GM18951 (cell line): ENCODE results near the gene TMEM243.
"Not testable (repeated sequence)": the region's sequence is repeated elsewhere in the genome, so short reads cannot be mapped to it uniquely, and the experiment has no call there.

Experiments used
- POLR2A ChIP-seq: IDR thresholded peaks from 4 replicates; pipeline ENCODE4 v1.6.1; 2011; ENCODE audit warnings: mild to moderate bottlenecking; ENCODE audit not compliant: insufficient read length, insufficient read depth; ENCODE audit errors: extremely low read depth
- in situ Hi-C: fragments of 300-500 bp; cut with MboI; formaldehyde crosslinking; loops from one replicate; pipeline ENCODE4 v1.12.0; 2022; ENCODE audit warnings: low sequenced_read_pairs, mixed read lengths, inconsistent platforms; ENCODE audit not compliant: unreplicated experiment

The TMEM243 gene

GRCh38 chr7:87220026-87220733 is 648 bp upstream of the TMEM243 start:
- peak; percentile 89 for TF ChIP-seq POLR2A
- in situ Hi-C loops = no loop called here

GRCh38 chr7:87218796-87219544 is 562 bp downstream of the TMEM243 start:
- in situ Hi-C loops = no loop called here
- TF ChIP-seq POLR2A = no peak

- in situ Hi-C loops = no loop called here
- TF ChIP-seq POLR2A = peak; percentile 18
These were observed 1.4 kb downstream of the TMEM243 start for GRCh38 chr7:87217983-87218653.

GRCh38 chr7:87216701-87217508 is 2.6 kb downstream of the TMEM243 start:
- in situ Hi-C loops = no loop called here

GRCh38 chr7:87215046-87215445 is 4.5 kb downstream of the TMEM243 start:
- in situ Hi-C loops = no loop called here
- TF ChIP-seq POLR2A = no peak

More at GRCh38 chr7:87216701-87217508, 2.6 kb downstream of the TMEM243 start:
- peak; percentile 72 for TF ChIP-seq POLR2A

GRCh38 chr7:87213811-87214210 is 5.7 kb downstream of the TMEM243 start:
- in situ Hi-C loops = no loop called here
- TF ChIP-seq POLR2A = no peak

GRCh38 chr7:87213252-87213651 is 6.3 kb downstream of the TMEM243 start:
- in situ Hi-C loops = no loop called here
- no peak for TF ChIP-seq POLR2A

GRCh38 chr7:87212498-87212897 is 7.0 kb downstream of the TMEM243 start:
- TF ChIP-seq POLR2A = no peak
- in situ Hi-C loops = no loop called here

- in situ Hi-C loops = no loop called here
- TF ChIP-seq POLR2A = no peak
These were observed 9.0 kb downstream of the TMEM243 start for GRCh38 chr7:87210506-87210905.

- no peak for TF ChIP-seq POLR2A
- in situ Hi-C loops = no loop called here
These were observed 10.1 kb downstream of the TMEM243 start for GRCh38 chr7:87209295-87209924.

- no peak for TF ChIP-seq POLR2A
- in situ Hi-C loops = no loop called here
These were observed 13.2 kb downstream of the TMEM243 start for GRCh38 chr7:87206361-87206760.

GRCh38 chr7:87205701-87206100 is 13.8 kb downstream of the TMEM243 start:
- in situ Hi-C loops = not testable (repeated sequence)

- TF ChIP-seq POLR2A = no peak
- in situ Hi-C loops = no loop called here
These were observed 14.6 kb downstream of the TMEM243 start for GRCh38 chr7:87204933-87205332.

- in situ Hi-C loops = not testable (repeated sequence)
These were observed 15.6 kb downstream of the TMEM243 start for GRCh38 chr7:87203929-87204328.
